NCI-H2227 treated with DMSO at 0.1 percent for 48 hours (cell line): ENCODE data around the gene SYNJ2.

ENCODE experiments used
- DNase-seq: peaks from one replicate; lab custom pipeline; 2025; lab: John Stamatoyannopoulos, UW

SYNJ2 gene

DNA sequence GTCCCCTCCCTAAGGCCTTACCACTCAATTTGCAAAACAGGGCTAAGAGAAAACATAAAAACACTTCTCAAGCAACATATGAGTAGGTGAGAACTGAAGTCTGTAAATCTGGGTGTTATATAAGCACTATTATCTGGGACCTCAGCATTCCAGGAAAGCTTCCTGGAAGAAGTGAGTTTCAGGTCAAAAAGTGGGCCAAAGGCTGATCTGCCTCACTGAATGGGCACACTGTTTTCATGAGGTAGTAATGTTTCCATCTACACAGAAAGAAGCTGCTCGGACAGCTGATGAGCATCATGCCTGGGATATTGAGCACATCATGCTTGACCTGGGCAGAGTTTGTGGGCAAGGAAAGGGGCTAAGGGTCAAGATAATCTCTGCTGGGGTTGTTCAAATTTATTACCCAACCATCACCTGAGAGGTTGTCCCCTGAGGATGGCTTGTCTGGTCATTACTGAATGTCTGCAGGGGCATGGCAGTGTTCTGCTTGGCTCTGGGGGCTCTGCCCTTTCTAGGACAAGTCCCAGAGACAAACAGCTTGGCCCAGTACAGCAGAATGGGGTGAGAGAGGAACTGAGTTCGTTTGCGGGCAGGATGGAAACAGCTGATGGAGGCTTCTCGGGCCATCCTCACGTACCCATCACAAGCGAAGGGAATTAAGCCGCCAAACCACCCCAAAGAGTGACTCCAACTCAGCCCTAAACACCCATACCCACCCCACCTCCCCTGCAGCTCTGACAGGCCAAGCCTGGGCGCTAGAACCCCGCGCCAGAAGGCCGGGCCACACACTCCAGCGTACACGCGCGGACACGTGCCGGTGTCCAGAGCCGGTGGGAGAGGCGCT is 1.2 kb upstream of the SYNJ2 start:
- no peak for DNase-seq

DNA sequence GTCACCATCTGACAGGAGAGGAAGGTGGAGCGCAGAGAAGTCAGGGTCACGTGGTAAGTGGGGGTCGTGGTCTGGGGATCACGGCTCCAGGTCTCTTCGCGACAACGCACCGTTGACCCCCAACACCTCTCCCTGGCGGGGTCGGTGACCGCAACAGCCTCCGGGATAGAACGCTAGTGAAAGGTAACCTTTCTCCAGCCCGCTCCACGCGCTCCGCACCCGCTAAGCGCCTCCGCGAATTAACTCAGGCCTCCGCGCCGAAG is 600 bp upstream of the SYNJ2 start:
- DNase-seq: no peak

DNA sequence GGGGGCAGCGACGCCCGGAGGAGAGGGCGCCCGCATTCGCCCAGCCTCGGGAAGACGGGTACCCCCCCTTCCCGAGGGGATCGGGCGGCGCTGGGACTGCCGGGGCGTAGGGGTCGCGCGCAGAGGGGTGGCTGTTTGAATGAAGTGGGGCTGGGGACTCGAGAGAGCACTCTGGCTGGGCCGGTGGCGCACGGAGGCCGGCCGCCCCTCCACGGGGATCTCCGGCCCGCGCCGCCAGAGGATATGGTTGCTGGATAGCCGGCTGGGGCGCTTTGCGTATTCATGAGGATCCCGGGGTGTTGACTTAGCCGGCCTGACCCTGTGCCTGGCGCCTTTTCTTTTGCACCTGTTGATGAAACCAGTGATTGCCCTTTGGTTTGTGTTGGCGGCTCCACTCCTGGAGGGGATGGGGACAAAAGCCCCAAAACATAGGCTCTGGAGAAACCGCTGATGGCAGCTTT is 469 bp downstream of the SYNJ2 start:
- DNase-seq: no peak

DNA sequence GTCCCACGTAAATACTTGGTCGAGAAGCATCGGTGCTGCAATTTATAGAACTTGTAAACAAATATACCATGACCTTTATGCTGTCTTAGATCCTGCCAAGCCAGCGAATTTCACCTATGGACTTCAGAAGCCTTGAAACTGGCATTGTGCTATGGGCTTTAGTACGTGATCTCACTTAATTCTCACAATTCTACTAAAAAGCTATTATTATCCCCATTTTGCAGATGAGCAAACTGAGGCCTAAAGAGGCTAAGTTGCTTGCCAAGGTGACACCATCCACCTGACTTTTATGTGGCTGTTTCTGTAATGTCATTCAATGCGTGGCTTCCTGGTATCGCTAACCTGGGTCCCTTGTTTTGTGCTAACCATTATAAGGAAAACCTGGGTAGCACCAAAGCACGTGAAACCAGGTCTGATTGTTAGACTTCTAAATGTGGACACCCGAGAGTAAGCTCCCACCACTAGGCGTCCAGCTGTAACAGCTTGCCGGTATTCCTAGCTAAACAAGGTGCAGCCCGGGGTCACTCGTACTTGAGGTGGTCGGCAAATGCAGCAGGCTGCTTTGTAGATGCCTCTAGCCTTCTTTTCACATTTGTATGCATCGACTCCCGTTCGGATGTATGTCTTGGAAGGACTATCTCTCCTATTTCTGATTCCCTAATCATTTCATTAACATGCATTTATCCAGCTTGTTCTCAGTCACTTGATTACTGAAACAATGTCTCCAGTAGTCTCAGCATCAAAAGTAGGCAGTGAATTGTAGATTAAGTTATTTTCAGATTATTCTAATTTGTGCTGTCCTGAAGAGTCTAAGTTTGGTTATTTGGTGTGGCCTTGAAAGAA is 1.1 kb downstream of the SYNJ2 start:
- DNase-seq: no peak

DNA sequence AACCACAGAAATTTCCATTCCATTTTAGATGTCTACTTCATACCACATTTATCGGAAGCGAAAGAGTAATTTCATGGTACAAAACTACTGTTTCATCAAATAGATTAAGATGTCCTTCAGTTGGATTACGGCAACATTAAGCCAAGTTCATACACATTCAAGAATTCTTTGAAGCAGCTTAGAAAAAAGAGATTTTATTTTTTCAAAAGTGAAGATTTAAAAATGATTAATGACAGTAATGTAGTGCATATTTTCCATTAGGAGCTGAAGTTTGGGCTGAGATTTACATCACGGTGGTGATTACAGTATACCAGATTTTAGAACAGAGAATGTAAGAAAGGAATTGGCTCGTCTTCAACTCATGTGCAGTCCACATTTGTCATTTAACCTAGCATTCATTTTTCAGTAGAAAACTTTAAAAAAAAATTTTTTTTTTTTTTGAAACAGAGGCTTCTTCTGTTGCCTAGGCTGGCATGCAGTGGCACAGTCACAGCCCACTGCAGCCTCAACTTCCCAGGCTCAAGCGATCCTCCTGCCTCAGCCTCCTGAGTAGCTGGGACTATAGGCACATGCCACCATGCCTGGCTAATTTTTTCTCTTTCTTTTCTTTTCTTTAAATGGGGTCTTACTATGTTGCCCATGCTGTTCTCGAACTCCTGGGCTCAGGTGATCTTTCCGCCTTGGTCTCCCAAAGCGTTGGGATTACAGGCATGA is 1.9 kb downstream of the SYNJ2 start:
- no peak for DNase-seq

DNA sequence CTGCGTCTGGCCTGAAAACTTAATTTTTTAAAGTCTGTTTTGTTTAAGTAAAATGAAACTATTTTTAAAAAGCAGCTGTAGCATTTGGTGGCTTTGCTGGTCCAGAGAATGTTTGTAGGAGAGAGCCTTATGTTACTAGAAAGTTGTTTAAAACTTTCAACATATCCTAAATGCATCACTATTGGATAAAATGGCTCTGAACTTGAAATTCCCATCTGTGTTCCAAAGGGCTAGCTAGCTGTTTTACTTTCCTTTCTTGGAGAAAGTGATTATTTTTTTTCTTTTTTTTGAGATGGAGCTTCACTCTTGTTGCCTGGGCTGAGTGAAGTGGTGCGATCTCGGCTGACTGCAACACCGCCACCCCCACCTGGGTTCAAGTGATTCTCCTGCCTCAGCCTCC is 2.5 kb downstream of the SYNJ2 start:
- no peak for DNase-seq

DNA sequence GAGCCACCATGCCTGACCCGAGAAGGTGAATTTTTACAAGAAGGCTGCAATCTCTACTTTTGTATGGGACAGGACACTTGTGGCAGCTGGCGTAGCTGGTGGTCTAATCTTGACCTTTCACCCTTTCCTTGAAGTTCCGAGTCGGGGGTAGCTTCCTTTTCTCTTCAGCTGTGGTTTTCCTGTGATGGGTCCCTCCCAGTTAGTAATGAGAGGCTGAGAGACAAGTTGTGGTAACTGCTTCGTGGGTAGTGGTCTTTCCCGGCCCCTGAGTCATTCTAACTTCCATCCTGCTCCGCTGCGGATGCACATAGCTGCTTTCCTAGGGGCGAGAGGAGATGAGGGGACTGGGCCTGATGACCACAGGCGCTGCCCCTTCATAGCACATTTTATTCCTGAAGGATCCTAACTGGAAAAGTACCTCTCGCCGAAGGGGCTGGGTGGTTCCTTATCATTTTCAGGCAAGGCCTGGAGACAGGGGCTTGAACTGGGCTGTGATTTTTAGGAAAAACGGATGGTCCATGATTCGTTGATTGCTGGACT is 3.1 kb downstream of the SYNJ2 start:
- DNase-seq: no peak

DNA sequence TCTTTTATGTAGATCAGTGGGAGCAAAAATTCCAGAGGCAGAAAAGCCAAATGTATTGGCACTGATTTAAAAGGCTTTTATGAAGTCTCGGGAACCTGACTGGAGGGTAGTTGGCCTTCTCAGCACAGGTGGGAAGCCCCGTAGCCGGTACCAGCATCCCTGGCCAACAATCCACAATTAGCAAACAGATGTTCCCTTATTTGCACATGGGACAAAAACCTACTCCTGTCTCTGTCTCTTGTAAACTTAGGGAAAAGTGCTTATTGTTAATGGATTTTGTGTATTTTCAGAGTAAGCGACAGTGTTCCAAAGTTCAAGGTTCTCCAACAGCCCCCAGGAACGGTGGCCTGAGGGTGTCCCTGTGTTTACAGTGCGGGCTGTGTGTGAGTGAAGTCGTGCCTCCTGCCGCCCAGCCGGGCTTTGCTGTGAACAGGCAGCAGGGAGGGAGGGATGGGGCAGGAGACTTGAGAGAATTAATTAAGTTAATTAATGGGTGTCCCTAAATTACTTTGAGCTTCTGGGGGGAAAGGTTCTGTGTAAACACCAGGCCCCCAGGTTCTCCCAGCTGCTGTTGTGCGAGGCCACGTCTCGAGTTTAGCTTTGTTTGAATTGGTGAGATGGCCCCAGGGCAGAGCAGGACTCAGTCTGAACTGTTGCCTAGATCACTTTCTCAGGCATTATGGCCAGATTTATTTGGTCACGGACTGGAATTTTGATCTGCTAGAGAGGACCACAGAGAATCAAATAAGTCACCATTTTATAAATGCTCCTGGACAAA is 3.9 kb downstream of the SYNJ2 start:
- no peak for DNase-seq

DNA sequence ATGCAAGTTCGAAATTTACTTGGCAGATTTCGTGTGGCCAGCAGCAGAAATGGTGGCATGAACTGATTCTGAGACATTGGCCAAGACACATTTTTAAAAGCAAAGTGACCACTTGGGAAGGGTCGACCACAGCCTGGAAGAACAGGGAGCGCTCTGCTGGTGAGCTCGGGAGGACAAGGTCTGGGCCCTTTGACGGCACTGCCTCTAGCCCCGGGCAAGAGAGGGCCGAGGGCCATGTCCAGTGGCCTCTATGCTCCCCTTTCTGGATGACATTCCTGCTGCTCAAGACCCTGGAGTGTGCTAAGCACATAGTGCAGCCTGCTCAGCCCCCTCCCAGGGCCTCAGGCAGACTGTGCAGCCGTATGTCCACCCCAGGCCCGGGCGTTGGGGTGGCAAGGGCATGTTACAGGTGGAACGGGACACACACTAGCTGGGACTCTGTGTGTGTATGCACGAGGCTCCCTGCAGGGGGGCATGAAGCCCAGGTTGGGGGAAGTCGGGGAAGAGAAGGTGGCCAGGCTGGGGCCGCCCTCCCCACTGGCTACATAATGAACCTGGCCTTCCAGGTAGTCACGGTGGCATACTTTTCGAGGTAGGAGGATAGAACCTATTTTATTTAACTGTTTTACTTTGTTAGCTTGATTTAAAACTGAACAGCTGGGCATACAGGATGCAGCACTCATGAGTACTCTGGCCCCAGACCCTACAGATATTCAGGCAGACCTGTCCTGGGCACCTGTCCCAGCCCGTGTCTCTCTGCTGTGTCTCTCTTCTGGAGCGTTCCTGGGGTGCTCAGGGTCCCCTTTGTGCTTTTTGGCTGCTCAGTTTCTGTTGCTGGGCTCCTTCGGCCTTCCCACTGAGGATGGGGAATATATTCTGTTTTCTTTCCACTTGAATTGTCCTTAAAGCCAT is 6.4 kb downstream of the SYNJ2 start:
- no peak for DNase-seq

DNA sequence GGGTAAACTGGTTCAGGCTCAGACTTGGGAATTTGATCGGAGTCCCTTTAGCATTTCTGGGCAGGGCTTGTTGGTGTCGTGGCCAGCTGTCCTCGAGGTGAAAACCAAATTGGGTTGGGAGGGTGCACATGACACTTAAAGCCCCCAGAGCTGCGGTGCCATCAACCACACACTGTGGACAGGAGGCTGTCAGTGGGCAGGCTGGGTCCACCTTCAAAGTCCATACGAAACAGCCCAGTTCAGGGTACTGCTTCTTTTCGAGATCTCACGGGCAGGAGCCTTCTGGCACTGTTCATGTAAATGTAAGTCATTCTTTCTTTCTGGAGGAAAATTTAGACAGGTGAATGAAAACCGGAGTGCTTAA is 7.0 kb downstream of the SYNJ2 start:
- no peak for DNase-seq

DNA sequence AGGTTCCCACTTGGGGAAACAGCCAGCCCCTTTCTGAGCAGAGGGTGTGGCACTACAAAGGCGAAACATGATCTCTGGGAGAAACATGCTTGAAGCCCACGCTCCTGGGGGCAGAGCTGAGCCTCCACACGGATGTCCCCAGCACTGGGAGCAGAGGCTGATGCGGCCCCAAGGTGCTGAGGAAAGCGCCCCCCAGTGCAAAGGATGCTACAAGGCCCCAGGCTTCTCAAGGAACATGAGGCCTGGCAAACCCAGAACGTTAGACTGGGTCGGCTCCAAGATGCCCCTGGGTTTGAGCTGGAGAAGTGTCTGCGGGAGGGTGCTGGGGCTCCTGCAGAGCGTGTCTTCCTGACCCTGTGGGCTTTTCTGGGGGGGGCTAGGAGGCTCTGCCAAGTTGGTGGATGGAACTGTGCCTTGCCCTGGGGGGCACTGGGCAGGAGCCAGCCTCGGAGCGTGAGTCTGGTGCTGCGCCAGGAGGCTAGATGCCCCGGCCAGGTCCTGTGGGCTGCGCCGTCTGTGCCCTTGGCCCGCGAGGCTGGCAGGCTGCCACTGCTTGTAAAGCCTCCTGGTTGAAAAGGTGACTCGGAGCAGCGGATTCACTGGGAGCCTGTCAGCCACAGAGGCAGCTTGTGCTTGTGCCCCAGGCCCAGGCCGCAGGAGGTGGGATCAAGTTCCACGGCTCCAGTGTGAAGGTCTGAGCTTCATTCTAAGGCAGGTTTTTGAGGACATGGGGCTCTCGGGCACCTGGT is 8.1 kb downstream of the SYNJ2 start:
- no peak for DNase-seq

DNA sequence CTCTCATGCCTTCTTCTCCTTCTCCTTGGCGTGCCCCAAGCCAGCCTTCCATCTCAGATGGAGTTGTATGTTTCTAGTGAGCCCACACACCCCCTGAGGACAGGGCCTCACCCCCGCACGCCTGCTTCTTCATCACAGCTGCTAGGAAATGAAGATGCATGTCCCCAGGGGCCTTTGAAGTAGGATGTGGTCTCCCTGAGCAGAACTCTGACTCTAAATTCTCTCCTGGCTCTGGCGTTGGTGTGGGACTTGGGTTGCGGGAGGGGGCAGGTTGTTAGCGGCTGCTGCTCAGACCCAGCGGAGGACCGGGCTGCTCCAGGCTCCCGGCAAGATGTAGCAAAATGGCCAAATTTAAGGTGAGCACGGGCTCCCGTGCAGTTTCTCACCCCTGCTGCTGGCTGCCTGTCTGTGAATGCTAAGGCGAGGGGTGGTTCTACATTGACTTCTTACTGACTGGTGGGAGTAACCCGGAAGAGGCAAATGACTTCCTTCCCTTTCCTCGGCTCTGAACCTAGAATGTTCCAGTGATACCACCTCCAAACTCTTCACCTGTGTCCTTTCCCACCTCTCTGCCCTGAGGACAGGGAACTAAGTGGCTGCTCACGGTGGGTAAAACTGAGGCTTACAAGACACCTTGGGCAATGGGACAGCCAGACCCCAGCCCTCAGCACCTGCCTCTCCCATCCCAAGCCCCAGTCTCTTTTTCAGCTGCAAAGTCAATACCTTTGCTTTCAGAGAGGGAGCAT is 8.8 kb downstream of the SYNJ2 start:
- DNase-seq: no peak

DNA sequence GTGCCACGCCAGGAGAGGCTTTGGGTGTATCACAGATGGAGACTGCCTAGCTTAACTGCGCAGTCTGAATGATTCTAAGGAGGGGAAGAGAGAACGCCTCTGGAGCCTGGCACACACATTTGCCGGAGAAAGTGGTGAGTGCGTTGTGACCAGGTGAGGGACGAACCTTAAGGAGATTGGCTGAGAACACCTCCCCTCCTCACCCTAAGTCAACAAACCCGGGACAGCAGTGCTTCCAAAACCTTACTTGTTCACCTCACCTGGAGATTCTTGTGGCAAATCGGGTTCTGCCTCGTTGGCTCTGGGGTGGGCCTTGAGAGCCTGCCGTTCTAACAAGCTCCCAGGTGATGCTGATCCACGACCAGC is 9.4 kb downstream of the SYNJ2 start:
- DNase-seq: no peak

DNA sequence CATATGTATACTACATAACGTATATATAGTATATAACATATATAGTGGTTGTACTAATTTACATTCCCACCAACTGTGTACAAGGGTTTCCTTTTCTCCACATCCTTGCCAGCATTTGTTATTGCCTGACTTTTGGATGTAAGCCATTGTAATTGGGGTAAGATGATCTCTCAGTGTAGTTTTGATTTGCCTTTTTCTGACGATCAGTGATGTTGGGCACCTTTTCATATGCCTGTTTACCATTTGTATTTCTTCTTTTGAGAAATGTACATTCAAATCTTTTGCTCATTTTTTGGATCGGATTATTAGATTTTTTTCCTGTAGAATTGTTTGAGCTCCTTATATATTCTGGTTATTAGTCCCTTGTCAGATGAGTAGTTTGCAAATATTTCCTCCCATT is 11.4 kb downstream of the SYNJ2 start:
- DNase-seq: no peak

DNA sequence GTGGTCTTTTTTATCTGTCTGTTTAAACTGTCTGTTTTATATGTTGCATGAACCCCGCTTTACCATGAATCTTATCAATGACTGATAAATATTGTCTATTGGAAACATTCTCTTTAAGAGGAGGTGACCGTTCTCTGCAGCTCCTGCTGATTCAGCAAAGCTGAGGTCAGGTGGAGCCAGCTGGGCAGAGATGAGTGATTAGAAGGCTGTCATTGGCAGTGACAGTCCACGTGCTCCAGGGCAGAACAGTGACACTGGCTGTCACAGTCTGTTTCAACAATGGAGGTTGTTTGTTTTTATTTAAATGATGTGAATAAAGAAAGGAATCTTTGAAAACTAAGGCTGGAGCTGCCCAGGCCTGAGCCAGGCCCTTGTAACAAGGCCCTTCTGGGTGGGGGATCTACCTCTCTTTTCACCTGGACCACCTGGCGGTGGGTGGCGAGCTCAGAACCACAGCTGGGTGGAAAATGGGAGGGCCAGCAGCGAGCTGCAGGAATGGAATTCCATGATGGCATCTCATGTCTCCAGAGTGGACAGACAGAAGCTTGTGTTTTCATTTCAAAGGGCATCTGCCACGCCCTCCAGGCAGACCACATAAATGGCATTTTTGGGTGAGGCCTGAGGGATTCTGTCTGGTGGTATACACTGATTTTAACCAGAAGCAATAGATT is 12.6 kb downstream of the SYNJ2 start:
- no peak for DNase-seq

DNA sequence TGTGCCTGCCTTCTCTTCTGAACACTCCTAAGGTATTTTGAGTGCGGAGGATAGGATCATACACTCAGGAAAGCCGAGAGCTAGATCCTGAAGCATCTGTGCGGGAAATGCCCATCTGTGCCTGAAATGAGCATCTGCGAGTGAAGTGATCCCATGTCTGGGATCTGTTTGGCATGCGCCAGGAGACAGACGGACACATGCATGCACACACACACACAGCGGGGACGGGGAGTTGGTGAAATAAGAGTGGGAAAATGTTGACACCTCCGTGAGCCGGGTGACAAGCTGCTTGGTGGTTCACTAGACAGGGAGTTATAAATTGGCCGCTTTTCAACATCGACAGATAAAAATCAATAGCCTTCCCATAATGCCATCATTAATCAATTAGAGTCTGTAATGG is 13.8 kb downstream of the SYNJ2 start:
- DNase-seq: no peak

DNA sequence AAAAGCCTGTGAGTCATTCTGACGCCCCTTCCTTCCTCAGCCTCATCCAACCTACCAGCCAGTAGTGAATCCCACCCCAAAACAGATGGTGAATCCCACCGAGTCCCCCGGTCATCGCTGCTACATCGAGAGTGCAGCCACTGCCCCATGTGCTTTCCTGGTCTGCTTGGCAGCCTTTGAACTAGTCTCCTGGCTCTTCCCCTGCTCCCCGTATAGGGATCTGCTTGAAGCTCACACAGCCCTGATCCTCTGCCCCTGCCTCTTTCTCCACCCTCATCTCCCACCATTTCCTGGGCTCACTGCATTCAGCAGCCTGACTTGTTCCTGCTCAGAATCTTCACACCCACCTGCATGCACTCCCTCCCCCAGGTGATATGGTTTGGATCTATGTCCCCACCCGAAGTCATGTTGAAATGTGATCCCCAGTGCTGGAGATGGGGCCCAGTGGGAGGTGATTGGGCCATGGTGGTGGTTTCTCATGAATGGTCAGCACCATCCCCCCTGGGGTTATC is 14.6 kb downstream of the SYNJ2 start:
- no peak for DNase-seq

DNA sequence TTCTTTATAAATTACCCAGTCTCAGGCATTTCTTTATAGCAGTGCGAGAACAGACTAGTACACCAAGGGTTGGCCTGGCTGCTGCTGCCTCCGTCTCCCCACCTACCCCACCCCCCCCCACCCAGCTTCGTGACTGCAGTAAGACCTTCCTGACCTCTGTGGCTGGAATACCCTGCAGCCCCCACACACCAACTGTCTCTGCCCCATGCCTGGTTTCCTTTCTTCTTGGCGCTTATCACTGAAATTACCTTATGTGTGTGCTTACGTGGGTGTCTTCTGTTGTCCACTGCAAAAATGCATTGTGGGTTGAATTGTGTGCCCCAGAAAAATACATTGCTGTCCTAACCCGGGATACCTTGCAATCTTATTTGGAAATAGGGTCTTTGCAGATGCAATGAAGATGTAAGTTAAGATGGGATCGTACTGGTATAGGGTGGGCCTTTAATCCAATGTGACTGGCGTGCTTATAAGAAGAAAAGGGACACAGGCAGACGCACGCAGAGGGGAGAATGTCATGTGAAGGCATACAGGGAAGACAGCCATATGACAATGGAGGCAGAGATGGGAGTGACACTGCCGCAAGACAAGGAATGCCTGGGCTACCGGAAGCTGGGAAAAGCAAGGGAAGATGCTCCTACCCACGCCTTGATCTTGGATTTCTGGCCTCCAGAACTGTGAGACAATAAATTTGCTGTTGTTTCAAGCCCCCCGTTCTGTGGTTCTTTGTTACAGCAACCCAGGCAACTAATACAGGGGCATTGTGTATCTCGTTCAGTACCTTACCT is 15.4 kb downstream of the SYNJ2 start:
- DNase-seq: no peak
